Measurements from ENCODE around the gene ALG14. TPM values are rescaled to one million over a fixed set of nuclear protein-coding genes. Genes with fewer than 3 reads are reported as not detected.

ALG14 gene
- total RNA-seq, 3 donors from 2014 or later: 1.2 to 1.6 (median 1.4) TPM

- Histone ChIP-seq H3K36me3 (no peaks in the 10 kb centered on the region), H3K4me1 (no peaks in the 10 kb centered on the region), H3K27ac (no peak overlapping the region), H3K4me3 (no peak overlapping the region), H3K9me3 (no peaks in the 10 kb centered on the region), H3K27me3 (no peaks in the 10 kb centered on the region)
- intact Hi-C loops (cut with DNase I; ENCODE audit: low total_unique reads): loop anchor here (10.0 kb wide), 1 partner anchor 1525 kb away; no protein-coding TSS in a partner anchor
- no peak for DNase-seq (ENCODE audit: low spot score in 2 of 2)
- no peak for TF ChIP-seq POLR2A (IDR thresholded peaks at IDR 0.05)
- TF ChIP-seq CTCF (IDR thresholded peaks at IDR 0.05): no peak
- no peak for TF ChIP-seq POLR2AphosphoS5 (IDR thresholded peaks at IDR 0.05)
Measured at GRCh38 chr1:95069710-95070093, 3.0 kb downstream of the ALG14 start.

DNA sequence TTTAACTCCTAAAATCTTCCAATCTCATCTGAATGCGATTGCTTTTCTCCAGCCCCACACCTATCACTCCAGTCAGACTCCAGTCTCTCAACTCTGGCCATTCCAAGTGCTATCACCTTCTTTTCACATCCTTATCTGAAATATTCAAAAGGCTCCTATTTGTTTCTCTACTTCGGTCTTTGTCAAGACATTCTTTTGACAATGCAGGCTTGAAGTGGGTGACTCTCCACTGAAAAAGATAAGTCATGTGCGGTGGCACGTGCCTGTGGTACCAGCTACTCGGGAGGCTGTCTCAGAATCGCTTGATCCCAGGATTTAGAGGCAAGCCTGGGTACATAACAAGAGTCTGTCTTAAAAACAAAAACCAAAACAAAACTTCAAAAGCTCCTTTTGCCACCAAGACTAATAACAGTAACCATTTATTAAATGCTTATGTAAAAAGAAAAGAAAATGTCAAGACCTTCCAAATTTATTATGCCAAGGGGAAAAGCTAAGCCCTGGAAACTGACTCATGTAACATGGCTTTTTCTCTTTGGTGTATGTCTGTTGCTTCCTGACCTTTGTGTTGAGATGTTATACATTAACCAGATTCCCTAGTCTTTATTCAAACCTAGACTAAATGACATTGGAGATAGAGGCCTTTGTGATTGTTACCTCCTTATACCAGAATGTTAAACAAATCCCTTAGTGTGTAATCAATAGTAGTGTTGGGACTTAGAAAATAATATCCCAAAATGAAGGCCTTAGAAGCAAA lies 3.6 kb downstream of the ALG14 start:
- DNase-seq (ENCODE audit: low spot score in 2 of 2): no peak
- no peaks in the 10 kb centered on the region for H3K27me3 ChIP-seq
- H3K4me1 ChIP-seq: no peaks in the 10 kb centered on the region
- no peak overlapping the region for H3K27ac ChIP-seq
- intact Hi-C loops (cut with DNase I; ENCODE audit: low total_unique reads): loop anchor here (10.0 kb wide), 1 partner anchor 1524 kb away; no protein-coding TSS in a partner anchor
- no peaks in the 10 kb centered on the region for H3K36me3 ChIP-seq
- H3K9me3 ChIP-seq: no peaks in the 10 kb centered on the region
- H3K4me3 ChIP-seq: no peak overlapping the region
- TF ChIP-seq POLR2A (IDR thresholded peaks at IDR 0.05) (no peak), CTCF (IDR thresholded peaks at IDR 0.05) (no peak), POLR2AphosphoS5 (IDR thresholded peaks at IDR 0.05) (no peak)

DNA sequence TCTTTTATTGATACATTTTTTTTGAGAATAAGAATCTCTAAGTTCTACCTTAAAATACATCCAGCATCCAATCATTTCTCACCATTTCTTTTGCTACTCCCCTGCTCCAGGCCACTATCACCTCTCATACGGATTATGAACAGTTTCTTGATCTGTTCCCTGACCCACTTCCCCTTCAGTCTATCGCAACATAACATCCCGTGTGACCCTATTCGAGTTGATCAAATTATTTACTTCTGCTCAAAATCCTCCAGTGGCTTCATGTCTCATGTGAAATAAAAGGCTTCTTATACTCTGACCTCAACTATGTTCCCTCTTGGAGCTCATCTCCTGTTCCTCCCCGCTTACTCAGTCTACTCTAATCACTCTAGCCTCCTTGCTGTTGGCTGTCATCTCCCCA lies 5.2 kb downstream of the ALG14 start:
- H3K4me3 ChIP-seq: no peak overlapping the region
- no peaks in the 10 kb centered on the region for H3K9me3 ChIP-seq
- TF ChIP-seq POLR2A (IDR thresholded peaks at IDR 0.05): no peak
- TF ChIP-seq POLR2AphosphoS5 (IDR thresholded peaks at IDR 0.05): no peak
- TF ChIP-seq CTCF (IDR thresholded peaks at IDR 0.05): no peak
- H3K36me3 ChIP-seq: no peaks in the 10 kb centered on the region
- H3K4me1 ChIP-seq: no peaks in the 10 kb centered on the region
- no peak for DNase-seq (ENCODE audit: low spot score in 2 of 2)
- H3K27ac ChIP-seq: no peak overlapping the region
- intact Hi-C loops (cut with DNase I; ENCODE audit: low total_unique reads): loop anchor here (10.0 kb wide), 1 partner anchor 1523 kb away; no protein-coding TSS in a partner anchor
- no peaks in the 10 kb centered on the region for H3K27me3 ChIP-seq

DNA sequence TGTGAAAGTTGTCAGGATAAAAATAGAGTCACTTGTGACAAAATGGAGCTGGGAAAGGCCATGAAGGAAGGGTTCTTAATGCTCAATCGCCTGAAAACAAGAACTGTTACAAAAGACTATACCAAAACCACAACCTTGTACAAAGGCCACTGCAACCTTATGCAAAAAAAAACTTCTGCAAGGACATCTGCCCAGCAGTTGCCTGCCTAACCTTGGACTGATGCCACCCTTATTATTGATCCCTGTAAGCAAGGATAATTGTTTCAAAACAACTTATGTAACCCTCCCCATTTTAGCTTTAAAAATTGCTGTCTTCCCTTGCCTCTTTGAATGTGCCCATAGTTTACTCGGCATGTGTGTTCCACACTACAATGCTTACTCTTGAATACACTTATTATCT lies 5.7 kb downstream of the ALG14 start:
- intact Hi-C loops (cut with DNase I; ENCODE audit: low total_unique reads): loop anchor here (10.0 kb wide), 1 partner anchor 1522 kb away; no protein-coding TSS in a partner anchor
- no peak overlapping the region for H3K27ac ChIP-seq
- DNase-seq (ENCODE audit: low spot score in 2 of 2): no peak
- H3K4me3 ChIP-seq: no peak overlapping the region
- no peaks in the 10 kb centered on the region for H3K9me3 ChIP-seq
- H3K27me3 ChIP-seq: no peaks in the 10 kb centered on the region
- TF ChIP-seq POLR2A (IDR thresholded peaks at IDR 0.05) (no peak), CTCF (IDR thresholded peaks at IDR 0.05) (no peak), POLR2AphosphoS5 (IDR thresholded peaks at IDR 0.05) (no peak)
- H3K36me3 ChIP-seq: no peaks in the 10 kb centered on the region
- H3K4me1 ChIP-seq: no peaks in the 10 kb centered on the region

- no peak for TF ChIP-seq CTCF (IDR thresholded peaks at IDR 0.05)
- TF ChIP-seq POLR2A (IDR thresholded peaks at IDR 0.05): no peak
- no peak for TF ChIP-seq POLR2AphosphoS5 (IDR thresholded peaks at IDR 0.05)
- H3K27ac ChIP-seq: no peak overlapping the region
- H3K4me3 ChIP-seq: no peak overlapping the region
- H3K36me3 ChIP-seq: no peaks in the 10 kb centered on the region
- intact Hi-C loops (cut with DNase I; ENCODE audit: low total_unique reads): loop anchor here (10.0 kb wide), 1 partner anchor 1517 kb away; no protein-coding TSS in a partner anchor
- no peak for DNase-seq (ENCODE audit: low spot score in 2 of 2)
- no peaks in the 10 kb centered on the region for H3K9me3 ChIP-seq
- no peaks in the 10 kb centered on the region for H3K27me3 ChIP-seq
- no peaks in the 10 kb centered on the region for H3K4me1 ChIP-seq
Measured at GRCh38 chr1:95061445-95062006, 11.2 kb downstream of the ALG14 start.
